Loucy (cell line): Measurements from ENCODE around the gene PNMA6E.
"Not testable (repeated sequence)": the region's sequence is repeated elsewhere in the genome, so short reads cannot be mapped to it uniquely, and the experiment has no call there.

Experiments used
- EZH2phosphoT487 ChIP-seq: fragments of 200-600 bp; IDR thresholded peaks from 2 replicates; pipeline ENCODE4 v1.6.1; 2018; ENCODE audit warnings: antibody characterized with exemption, mild to moderate bottlenecking, moderate library complexity, borderline replicate concordance
- TF ChIP-seq, protein P1 (sequence below): fragments of 200-600 bp; sonication (generic); conservative IDR thresholded peaks from 2 replicates; pipeline ENCODE4 v1.5.1; 2014; ENCODE audit warnings: mild to moderate bottlenecking, antibody characterized with exemption, low read length

DNA sequence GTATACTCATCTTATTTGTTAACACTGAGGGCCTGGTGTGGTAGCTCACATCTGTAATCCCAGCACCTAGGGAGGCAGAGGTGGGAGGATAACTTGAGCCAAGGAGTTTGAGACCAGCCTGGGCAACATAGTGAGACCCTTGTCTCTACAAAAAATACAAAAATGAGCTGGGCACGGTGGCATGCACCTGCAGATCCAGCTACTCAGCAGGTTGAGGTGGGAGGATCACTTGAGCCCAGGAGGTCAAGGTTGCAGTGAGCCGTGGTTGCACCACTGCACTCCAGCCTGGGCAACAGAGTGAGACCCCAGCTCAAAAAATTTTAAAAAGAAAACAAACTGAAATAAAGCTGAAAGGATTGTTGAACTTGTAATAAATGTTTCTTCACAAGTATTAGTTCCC is 16.2 kb downstream of the PNMA6E start:
- TF ChIP-seq, protein P1, sequence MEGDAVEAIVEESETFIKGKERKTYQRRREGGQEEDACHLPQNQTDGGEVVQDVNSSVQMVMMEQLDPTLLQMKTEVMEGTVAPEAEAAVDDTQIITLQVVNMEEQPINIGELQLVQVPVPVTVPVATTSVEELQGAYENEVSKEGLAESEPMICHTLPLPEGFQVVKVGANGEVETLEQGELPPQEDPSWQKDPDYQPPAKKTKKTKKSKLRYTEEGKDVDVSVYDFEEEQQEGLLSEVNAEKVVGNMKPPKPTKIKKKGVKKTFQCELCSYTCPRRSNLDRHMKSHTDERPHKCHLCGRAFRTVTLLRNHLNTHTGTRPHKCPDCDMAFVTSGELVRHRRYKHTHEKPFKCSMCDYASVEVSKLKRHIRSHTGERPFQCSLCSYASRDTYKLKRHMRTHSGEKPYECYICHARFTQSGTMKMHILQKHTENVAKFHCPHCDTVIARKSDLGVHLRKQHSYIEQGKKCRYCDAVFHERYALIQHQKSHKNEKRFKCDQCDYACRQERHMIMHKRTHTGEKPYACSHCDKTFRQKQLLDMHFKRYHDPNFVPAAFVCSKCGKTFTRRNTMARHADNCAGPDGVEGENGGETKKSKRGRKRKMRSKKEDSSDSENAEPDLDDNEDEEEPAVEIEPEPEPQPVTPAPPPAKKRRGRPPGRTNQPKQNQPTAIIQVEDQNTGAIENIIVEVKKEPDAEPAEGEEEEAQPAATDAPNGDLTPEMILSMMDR: not testable (repeated sequence)
- not testable (repeated sequence) for TF ChIP-seq EZH2phosphoT487
